K562 (cell line): ENCODE measurements around the gene TSEN34. TPM values are rescaled to one million over a fixed set of nuclear protein-coding genes. Genes with fewer than 3 reads are reported as not detected.

Experiments used
- DIDO1 ChIP-seq: fragments of 450-650 bp; IDR thresholded peaks from 2 replicates; pipeline ENCODE4 v1.6.1; 2016; ENCODE audit warnings: low read depth, missing biosample characterization, missing genetic modification characterization
- HMGN3 ChIP-seq: IDR thresholded peaks from 2 replicates; pipeline ENCODE4 v1.6.1; 2011; ENCODE audit warnings: borderline replicate concordance, low read depth, mild to moderate bottlenecking, mixed read lengths, low read length; ENCODE audit not compliant: insufficient read length; ENCODE audit errors: extremely low read depth
- KLF1 ChIP-seq: fragments of 450-650 bp; IDR thresholded peaks from 2 replicates; pipeline ENCODE4 v1.6.1; 2016; ENCODE audit warnings: missing genetic modification characterization, missing compliant biosample characterization
- POLR2AphosphoS5 ChIP-seq: IDR thresholded peaks from 2 replicates; pipeline ENCODE4 v1.6.1; 2011; ENCODE audit warnings: mild to moderate bottlenecking, low read depth, low read length, moderate library complexity; ENCODE audit not compliant: control insufficient read depth, insufficient read depth
- RBFOX2 ChIP-seq: fragments of 200-400 bp; formaldehyde crosslinking; IDR thresholded peaks from 2 replicates; pipeline ENCODE4 v1.6.1; 2017; ENCODE audit warnings: low read depth, mild to moderate bottlenecking, low read length, moderate library complexity
- SMAD2 ChIP-seq: fragments of 150-350 bp; IDR thresholded peaks from 2 replicates; pipeline ENCODE4 v1.6.1; 2014; ENCODE audit warnings: low read depth, mild to moderate bottlenecking, low read length
- TCF3 ChIP-seq: sonication (generic); formaldehyde crosslinking; IDR thresholded peaks from 2 replicates; pipeline ENCODE4 v1.4.0; 2020; ENCODE audit warnings: mild to moderate bottlenecking, missing genetic modification reagents
- polyA plus RNA-seq, 8 experiments: library from polyadenylated mRNA; depleted of rRNA in 4 of 8; stranded (reverse) in 5 of 8; unstranded in 3 of 8; fragments of >200 nt; fragmentation: Nextera tagmentation in 2 of 8; fragmentation: Illumina TruSeq in 1 of 8; extraction: Ambion mirVana in 2 of 8; extraction: Trizol in 1 of 8; gene quantifications; 2 replicates each; pipeline versions ENCODE4 v1.2.1 to v1.2.3, GENCODE V29; 2011 to 2014; ENCODE audit warnings: inconsistent platforms in 1 of 8, missing spikeins in 1 of 8
- total RNA-seq, 7 experiments: library from RNA; depleted of rRNA in 6 of 7; stranded (reverse); fragments of >200 nt in 6 of 7; fragmentation: Illumina TruSeq in 2 of 7; extraction: Trizol in 2 of 7; gene quantifications; 2 replicates each; pipeline versions ENCODE4 v1.2.1 to v1.2.3, GENCODE V29; 2011 to 2021; ENCODE audit warnings: low replicate concordance in 1 of 7
- TF ChIP-seq, protein P1 (sequence below): sonication (generic); formaldehyde crosslinking; IDR thresholded peaks from 2 replicates; pipeline ENCODE4 v1.8.0; 2023; ENCODE audit warnings: mild to moderate bottlenecking, missing genetic modification reagents
- TF ChIP-seq, protein P2 (sequence below): sonication (generic); formaldehyde crosslinking; IDR thresholded peaks from 2 replicates; pipeline ENCODE4 v1.8.0; 2022; ENCODE audit warnings: mild to moderate bottlenecking, missing genetic modification reagents, borderline replicate concordance
- TF ChIP-seq, protein P3 (sequence below): fragments of 250-450 bp; sonication (Bioruptor Pico); IDR thresholded peaks from 2 replicates; pipeline ENCODE4 v1.5.0; 2022; ENCODE audit warnings: mild to moderate bottlenecking
- TF ChIP-seq, protein P4 (sequence below): fragments of 450-650 bp; IDR thresholded peaks from 2 replicates; pipeline ENCODE4 v1.6.1; 2017; ENCODE audit warnings: antibody characterized with exemption
- TF ChIP-seq, protein P5 (sequence below): fragments of 250-450 bp; sonication (Bioruptor Pico); IDR thresholded peaks from 2 replicates; pipeline ENCODE4 v1.4.0; 2020; ENCODE audit warnings: mild to moderate bottlenecking, moderate library complexity
- TF ChIP-seq, protein P6 (sequence below): fragments of 250-450 bp; sonication (Bioruptor Pico); IDR thresholded peaks from 2 replicates; pipeline ENCODE4 v1.9.0; 2021; ENCODE audit warnings: mild to moderate bottlenecking

Gene TSEN34
- total and polyA plus RNA-seq, 9 of the 15 experiments (the other 6 are each of a cell fraction or from before 2014, with no cell fraction given), result 3.1 to 57.6 (median 29.5) TPM

DNA sequence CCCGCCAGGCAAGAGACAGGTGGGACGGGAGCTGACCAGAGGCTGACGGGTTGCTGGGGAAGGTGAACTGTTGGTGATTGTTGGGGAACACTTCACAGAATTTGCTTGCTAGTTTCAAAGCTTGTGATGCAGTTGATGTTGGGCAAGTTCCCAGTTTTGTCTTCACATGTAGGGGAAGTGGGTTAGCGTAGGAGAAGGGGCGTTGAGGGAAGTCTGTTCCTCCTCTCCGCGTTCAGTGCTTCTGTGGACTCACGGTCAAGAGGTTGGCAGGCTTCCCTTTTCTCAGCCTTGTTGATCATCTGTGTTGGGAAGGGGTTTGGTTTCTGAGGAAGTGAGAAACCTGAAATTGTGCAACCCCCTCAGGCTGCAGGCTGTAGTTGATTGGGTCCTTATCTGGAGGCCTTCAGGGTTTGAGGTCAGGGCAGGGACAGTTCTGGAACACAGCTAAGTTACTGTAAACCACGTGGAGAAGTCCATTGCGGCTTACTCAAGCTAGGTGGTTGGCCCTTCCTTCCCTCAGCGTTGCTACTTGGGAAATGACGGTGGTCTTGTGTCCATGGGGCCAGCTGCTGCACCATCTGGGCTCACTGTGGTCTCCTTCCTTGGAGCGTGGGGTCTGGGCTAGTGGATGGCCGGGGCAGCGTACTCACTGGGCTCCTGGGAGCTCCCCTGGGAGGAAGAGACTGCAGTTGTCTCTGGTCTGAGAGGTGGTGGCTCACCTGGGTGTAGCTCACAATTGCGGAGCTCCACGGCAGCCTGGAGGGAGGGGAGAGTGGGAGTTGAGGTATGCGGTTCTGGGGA is 17.1 kb downstream of the TSEN34 start (continued):
- TF ChIP-seq, protein P1, sequence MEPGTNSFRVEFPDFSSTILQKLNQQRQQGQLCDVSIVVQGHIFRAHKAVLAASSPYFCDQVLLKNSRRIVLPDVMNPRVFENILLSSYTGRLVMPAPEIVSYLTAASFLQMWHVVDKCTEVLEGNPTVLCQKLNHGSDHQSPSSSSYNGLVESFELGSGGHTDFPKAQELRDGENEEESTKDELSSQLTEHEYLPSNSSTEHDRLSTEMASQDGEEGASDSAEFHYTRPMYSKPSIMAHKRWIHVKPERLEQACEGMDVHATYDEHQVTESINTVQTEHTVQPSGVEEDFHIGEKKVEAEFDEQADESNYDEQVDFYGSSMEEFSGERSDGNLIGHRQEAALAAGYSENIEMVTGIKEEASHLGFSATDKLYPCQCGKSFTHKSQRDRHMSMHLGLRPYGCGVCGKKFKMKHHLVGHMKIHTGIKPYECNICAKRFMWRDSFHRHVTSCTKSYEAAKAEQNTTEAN (CRISPR knock-in tag), result no peak; the same call in 1 of the 2 replicates
- TF ChIP-seq HMGN3, result peak; percentile 52
- peak; percentile 63 for TF ChIP-seq RBFOX2
- TF ChIP-seq, protein P2, sequence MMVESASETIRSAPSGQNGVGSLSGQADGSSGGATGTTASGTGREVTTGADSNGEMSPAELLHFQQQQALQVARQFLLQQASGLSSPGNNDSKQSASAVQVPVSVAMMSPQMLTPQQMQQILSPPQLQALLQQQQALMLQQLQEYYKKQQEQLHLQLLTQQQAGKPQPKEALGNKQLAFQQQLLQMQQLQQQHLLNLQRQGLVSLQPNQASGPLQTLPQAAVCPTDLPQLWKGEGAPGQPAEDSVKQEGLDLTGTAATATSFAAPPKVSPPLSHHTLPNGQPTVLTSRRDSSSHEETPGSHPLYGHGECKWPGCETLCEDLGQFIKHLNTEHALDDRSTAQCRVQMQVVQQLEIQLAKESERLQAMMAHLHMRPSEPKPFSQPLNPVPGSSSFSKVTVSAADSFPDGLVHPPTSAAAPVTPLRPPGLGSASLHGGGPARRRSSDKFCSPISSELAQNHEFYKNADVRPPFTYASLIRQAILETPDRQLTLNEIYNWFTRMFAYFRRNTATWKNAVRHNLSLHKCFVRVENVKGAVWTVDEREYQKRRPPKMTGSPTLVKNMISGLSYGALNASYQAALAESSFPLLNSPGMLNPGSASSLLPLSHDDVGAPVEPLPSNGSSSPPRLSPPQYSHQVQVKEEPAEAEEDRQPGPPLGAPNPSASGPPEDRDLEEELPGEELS (CRISPR knock-in tag), result no peak
- no peak for TF ChIP-seq SMAD2
- peak; percentile 96 for TF ChIP-seq TCF3 (CRISPR knock-in tag)
- no peak for TF ChIP-seq DIDO1 (tag)
- TF ChIP-seq, protein P3, sequence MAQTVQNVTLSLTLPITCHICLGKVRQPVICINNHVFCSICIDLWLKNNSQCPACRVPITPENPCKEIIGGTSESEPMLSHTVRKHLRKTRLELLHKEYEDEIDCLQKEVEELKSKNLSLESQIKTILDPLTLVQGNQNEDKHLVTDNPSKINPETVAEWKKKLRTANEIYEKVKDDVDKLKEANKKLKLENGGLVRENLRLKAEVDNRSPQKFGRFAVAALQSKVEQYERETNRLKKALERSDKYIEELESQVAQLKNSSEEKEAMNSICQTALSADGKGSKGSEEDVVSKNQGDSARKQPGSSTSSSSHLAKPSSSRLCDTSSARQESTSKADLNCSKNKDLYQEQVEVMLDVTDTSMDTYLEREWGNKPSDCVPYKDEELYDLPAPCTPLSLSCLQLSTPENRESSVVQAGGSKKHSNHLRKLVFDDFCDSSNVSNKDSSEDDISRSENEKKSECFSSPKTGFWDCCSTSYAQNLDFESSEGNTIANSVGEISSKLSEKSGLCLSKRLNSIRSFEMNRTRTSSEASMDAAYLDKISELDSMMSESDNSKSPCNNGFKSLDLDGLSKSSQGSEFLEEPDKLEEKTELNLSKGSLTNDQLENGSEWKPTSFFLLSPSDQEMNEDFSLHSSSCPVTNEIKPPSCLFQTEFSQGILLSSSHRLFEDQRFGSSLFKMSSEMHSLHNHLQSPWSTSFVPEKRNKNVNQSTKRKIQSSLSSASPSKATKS, result no peak
- TF ChIP-seq KLF1 (tag), result no peak; the same call in 1 of the 2 replicates
- TF ChIP-seq, protein P4, sequence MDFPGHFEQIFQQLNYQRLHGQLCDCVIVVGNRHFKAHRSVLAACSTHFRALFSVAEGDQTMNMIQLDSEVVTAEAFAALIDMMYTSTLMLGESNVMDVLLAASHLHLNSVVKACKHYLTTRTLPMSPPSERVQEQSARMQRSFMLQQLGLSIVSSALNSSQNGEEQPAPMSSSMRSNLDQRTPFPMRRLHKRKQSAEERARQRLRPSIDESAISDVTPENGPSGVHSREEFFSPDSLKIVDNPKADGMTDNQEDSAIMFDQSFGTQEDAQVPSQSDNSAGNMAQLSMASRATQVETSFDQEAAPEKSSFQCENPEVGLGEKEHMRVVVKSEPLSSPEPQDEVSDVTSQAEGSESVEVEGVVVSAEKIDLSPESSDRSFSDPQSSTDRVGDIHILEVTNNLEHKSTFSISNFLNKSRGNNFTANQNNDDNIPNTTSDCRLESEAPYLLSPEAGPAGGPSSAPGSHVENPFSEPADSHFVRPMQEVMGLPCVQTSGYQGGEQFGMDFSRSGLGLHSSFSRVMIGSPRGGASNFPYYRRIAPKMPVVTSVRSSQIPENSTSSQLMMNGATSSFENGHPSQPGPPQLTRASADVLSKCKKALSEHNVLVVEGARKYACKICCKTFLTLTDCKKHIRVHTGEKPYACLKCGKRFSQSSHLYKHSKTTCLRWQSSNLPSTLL, result no peak; the same call in 1 of the 2 replicates
- TF ChIP-seq POLR2AphosphoS5, result peak; percentile 94
- TF ChIP-seq, protein P5, sequence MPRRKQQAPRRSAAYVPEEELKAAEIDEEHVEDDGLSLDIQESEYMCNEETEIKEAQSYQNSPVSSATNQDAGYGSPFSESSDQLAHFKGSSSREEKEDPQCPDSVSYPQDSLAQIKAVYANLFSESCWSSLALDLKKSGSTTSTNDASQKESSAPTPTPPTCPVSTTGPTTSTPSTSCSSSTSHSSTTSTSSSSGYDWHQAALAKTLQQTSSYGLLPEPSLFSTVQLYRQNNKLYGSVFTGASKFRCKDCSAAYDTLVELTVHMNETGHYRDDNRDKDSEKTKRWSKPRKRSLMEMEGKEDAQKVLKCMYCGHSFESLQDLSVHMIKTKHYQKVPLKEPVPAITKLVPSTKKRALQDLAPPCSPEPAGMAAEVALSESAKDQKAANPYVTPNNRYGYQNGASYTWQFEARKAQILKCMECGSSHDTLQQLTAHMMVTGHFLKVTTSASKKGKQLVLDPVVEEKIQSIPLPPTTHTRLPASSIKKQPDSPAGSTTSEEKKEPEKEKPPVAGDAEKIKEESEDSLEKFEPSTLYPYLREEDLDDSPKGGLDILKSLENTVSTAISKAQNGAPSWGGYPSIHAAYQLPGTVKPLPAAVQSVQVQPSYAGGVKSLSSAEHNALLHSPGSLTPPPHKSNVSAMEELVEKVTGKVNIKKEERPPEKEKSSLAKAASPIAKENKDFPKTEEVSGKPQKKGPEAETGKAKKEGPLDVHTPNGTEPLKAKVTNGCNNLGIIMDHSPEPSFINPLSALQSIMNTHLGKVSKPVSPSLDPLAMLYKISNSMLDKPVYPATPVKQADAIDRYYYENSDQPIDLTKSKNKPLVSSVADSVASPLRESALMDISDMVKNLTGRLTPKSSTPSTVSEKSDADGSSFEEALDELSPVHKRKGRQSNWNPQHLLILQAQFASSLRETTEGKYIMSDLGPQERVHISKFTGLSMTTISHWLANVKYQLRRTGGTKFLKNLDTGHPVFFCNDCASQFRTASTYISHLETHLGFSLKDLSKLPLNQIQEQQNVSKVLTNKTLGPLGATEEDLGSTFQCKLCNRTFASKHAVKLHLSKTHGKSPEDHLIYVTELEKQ (CRISPR knock-in tag), result no peak; the same call in 1 of the 2 replicates
- TF ChIP-seq, protein P6, sequence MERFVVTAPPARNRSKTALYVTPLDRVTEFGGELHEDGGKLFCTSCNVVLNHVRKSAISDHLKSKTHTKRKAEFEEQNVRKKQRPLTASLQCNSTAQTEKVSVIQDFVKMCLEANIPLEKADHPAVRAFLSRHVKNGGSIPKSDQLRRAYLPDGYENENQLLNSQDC (CRISPR knock-in tag), result peak; percentile 65; the same call in 1 of the 2 replicates
